Stimulated activated naive CD8-positive, alpha-beta T cell treated with anti-CD3 and anti-CD28 coated beads, Interleukin-15, Interleukin-2, amounts not matched to agents 100 ng/mL and 50 ng/mL, for 24 hours (primary cell): ENCODE data around the gene PLK5.
"Not testable (repeated sequence)": the region's sequence is repeated elsewhere in the genome, so short reads cannot be mapped to it uniquely, and the experiment has no call there.

Experiments
- H3K27ac Mint-ChIP-seq: one replicate; pipeline ENCODE4 v1.8.0; 2021; ENCODE audit warnings: mild to moderate bottlenecking, mixed read lengths
- H3K27me3 Mint-ChIP-seq: one replicate; pipeline ENCODE4 v1.8.0; 2021; ENCODE audit warnings: mixed read lengths
- H3K36me3 Mint-ChIP-seq: one replicate; pipeline ENCODE4 v1.8.0; 2021; ENCODE audit warnings: low read depth, mixed read lengths
- H3K4me1 Mint-ChIP-seq: one replicate; pipeline ENCODE4 v1.8.0; 2021; ENCODE audit warnings: low read depth, mixed read lengths
- H3K4me3 Mint-ChIP-seq: one replicate; pipeline ENCODE4 v1.8.0; 2021; ENCODE audit warnings: mild to moderate bottlenecking, mixed read lengths
- H3K9me3 Mint-ChIP-seq: one replicate; pipeline ENCODE4 v1.8.0; 2021; ENCODE audit warnings: mixed read lengths

PLK5 gene

DNA sequence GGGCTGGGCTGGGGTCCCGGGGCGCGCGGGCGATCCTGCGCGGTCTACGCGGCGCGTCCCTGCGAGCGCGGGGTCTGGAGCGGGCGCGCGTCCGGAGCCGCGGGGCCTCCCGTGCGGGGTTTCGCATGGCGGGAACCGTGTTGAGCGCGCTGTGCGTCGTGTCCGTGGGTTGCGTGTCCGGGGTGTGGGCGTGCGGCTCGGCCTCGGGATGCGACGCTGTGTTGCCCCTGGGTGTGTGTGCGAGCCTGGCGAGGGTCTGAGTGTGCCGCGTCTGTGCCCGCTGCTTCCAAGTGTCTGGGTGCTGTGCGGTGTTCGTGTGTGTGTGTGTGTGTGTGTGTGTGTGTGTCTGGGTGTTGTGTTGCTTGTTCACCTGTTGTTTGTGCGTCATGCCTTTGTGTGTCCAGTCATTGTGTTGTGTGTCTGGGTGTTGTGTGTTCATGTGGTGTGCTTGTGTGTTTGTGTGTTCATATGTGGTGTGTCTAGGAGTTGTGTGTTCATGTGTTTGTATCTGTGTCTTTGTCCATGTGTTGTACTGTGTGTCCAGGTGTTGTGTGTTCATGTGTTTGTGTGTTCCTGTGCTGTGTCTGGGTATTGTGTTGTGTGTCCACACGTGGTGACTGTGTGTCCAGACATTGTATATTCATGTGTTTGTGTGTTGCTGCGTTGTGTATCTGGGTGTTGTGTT, 552 bp downstream of the PLK5 start:
- H3K27ac Mint-ChIP-seq, result no peak overlapping the region
- H3K36me3 Mint-ChIP-seq, result no peaks in the 10 kb centered on the region
- peaks cover 36% of the 10 kb centered on the region for H3K27me3 Mint-ChIP-seq
- H3K4me1 Mint-ChIP-seq, result peaks cover 6% of the 10 kb centered on the region
- no peaks in the 10 kb centered on the region for H3K9me3 Mint-ChIP-seq
- H3K4me3 Mint-ChIP-seq, result no peak overlapping the region

DNA sequence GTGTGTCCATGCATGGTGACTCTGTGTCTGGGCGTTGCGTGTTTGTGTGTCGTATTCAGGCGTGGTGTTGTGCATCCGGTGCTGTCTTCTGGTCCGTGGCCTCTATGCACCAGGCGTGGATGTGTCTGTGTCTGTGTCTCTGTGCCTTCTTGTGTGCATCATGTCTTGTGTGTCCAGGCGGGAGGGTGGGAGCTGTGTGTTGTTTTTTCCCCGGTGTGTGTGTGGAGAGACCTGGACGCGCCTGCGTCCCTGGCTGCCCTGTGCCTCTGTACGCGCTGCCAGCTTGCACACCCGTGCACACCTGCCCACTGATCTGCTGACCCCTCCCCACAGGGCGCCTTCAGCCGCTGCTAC, 1.1 kb downstream of the PLK5 start:
- H3K4me3 Mint-ChIP-seq, result no peak overlapping the region

GRCh38 chr19:1525343-1525742, 1.5 kb downstream of the PLK5 start:
- H3K4me1 Mint-ChIP-seq, result peaks cover 6% of the 10 kb centered on the region
- no peaks in the 10 kb centered on the region for H3K9me3 Mint-ChIP-seq
- H3K4me3 Mint-ChIP-seq, result no peak overlapping the region
- peaks cover 40% of the 10 kb centered on the region for H3K27me3 Mint-ChIP-seq
- no peaks in the 10 kb centered on the region for H3K36me3 Mint-ChIP-seq
- no peak overlapping the region for H3K27ac Mint-ChIP-seq

More for the DNA sequence above, 1.1 kb downstream of the PLK5 start:
- H3K9me3 Mint-ChIP-seq, result no peaks in the 10 kb centered on the region
- H3K4me1 Mint-ChIP-seq, result peaks cover 6% of the 10 kb centered on the region
- no peak overlapping the region for H3K27ac Mint-ChIP-seq
- peaks cover 37% of the 10 kb centered on the region for H3K27me3 Mint-ChIP-seq
- no peaks in the 10 kb centered on the region for H3K36me3 Mint-ChIP-seq

GRCh38 chr19:1526066-1526778, 2.3 kb downstream of the PLK5 start:
- peaks cover 40% of the 10 kb centered on the region for H3K27me3 Mint-ChIP-seq
- no peak overlapping the region for H3K4me3 Mint-ChIP-seq
- H3K9me3 Mint-ChIP-seq, result no peaks in the 10 kb centered on the region
- H3K27ac Mint-ChIP-seq, result no peak overlapping the region
- H3K36me3 Mint-ChIP-seq, result no peaks in the 10 kb centered on the region
- H3K4me1 Mint-ChIP-seq, result peaks cover 6% of the 10 kb centered on the region

DNA sequence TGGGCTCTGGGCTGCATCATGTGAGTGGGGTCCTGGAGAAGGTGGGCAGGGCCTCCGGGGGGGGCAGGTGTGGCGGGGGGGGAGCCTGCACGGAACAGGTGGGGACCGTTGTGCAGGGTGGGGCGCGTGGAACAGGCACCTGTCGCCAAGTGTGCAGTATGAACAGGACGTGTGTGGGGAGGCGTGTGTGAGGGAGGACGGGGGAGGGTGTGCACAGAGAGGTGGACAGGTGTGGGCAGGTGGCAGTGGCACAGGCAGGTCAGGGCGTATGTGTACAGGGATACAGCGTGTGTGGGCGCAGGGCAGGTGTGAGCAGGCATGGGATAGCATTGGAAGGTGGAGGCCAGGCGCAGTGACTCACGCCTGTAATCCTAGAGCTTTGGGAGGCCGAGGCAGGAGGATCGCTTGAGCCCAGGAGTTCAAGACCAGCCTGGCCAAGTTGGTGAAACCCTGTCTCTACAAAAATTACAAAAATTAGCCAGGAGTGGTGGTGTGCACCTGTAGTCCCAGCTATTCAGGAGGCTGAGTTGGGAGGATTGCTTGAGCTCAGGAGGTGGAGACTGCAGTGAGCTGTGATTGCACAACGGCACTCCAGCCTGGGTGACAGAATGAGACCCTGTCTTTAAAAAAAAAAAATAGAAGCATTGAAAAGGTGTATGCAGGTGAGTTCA, 3.2 kb downstream of the PLK5 start:
- Mint-ChIP-seq H3K4me3 (no peak overlapping the region), H3K27ac (no peak overlapping the region), H3K9me3 (no peaks in the 10 kb centered on the region), H3K27me3 (peaks cover 42% of the 10 kb centered on the region), H3K36me3 (no peaks in the 10 kb centered on the region), H3K4me1 (peaks cover 6% of the 10 kb centered on the region)

DNA sequence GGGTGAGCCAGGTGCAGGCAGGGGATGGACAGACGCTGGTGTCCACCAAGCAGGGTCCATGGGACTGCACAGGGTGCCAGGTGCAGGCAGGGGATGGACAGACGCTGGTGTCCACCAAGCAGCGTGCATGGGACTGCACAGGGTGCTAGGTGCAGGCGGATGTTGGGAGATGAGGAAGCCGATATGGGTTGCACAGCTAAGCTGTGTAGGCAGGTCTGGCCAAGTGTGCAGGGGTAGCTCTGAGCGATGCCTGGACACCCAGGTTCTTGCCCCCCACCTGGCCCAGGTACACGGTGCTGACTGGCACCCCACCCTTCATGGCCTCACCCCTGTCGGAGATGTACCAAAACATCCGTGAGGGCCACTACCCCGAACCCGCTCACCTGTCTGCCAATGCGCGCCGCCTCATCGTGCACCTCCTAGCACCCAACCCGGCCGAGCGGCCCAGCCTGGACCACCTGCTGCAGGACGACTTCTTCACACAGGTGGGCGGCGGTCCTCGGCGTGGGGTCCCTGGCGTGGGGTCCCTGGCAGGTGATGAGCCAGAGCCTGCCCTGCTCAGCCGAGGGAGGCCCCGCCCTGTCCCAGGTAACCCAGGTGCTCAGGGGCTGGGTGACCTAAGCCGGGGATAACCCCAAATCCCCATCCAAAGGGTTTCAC, 3.9 kb downstream of the PLK5 start:
- Mint-ChIP-seq H3K27ac (no peak overlapping the region), H3K36me3 (no peaks in the 10 kb centered on the region), H3K4me3 (no peak overlapping the region), H3K9me3 (no peaks in the 10 kb centered on the region), H3K4me1 (peaks cover 6% of the 10 kb centered on the region), H3K27me3 (peaks cover 41% of the 10 kb centered on the region)

DNA sequence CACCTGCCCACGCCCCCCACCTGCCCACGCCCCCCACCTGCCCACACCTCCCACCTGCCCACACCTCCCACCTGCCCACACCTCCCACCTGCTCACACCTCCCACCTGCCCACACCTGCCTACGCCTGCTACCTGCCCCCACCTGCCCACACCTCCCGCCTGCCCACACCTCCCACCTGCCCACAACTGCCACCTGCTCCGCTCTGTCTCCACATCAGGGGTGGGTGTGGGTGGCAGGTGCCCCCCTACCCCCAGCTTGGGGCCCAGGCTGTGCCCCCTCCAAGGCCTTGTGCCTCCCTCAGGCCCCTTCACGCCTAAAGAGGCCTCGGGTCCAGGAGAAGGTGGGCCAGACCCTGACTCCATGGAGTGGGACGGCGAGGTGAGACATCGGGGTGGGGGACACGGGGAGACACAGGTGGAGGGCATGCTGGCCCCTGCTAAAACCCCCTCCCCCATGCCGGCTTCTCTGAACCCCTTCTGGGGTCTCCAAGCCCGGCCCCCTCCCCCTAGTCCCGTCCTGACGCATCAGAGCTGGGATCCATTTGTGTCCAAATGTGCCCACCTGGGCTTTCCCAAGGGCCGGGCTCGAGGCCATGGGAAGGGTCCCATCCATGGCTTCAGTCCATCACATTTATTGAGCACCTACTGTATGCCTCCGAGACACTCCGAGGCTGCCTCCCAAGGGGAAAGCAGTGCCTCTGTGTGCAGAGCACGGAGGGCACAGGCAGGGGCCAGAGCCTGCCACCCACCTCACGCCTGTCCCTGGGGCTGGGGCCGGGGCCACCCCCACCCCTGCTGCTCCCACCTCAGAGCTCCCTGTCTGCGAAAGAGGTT, 4.9 kb downstream of the PLK5 start:
- no peak overlapping the region for H3K4me3 Mint-ChIP-seq
- no peaks in the 10 kb centered on the region for H3K9me3 Mint-ChIP-seq
- H3K36me3 Mint-ChIP-seq, result no peaks in the 10 kb centered on the region
- no peak overlapping the region for H3K27ac Mint-ChIP-seq
- peaks cover 37% of the 10 kb centered on the region for H3K27me3 Mint-ChIP-seq
- H3K4me1 Mint-ChIP-seq, result peaks cover 6% of the 10 kb centered on the region

GRCh38 chr19:1529430-1529816, 5.5 kb downstream of the PLK5 start:
- no peaks in the 10 kb centered on the region for H3K36me3 Mint-ChIP-seq

DNA sequence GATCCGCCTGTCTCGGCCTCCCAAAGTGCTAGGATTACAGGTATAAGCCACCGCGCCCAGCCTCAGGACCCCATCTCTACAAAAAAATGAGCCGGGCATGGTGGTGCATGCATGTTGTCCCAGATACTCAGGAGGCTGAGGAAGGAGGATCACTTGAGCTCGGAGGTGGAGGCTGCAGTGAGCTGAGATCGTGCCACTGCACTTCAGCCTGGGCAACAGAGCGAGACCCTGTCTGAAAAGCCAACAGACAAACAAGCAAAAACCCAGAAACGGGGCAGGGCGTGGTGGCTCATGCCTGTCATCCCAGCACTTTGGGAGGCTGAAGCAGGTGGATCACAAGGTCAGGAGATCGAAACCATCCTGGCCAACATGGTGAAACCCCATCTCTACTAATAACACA, 7.0 kb downstream of the PLK5 start:
- H3K27me3 Mint-ChIP-seq, result peaks cover 29% of the 10 kb centered on the region
- H3K9me3 Mint-ChIP-seq, H3K4me3 Mint-ChIP-seq, H3K36me3 Mint-ChIP-seq, H3K27ac Mint-ChIP-seq, H3K4me1 Mint-ChIP-seq: not testable (repeated sequence)

More at GRCh38 chr19:1529430-1529816, 5.5 kb downstream of the PLK5 start:
- Mint-ChIP-seq H3K27me3 (peaks cover 35% of the 10 kb centered on the region), H3K27ac (no peak overlapping the region), H3K9me3 (no peaks in the 10 kb centered on the region), H3K4me1 (peaks cover 5% of the 10 kb centered on the region), H3K4me3 (no peak overlapping the region)

DNA sequence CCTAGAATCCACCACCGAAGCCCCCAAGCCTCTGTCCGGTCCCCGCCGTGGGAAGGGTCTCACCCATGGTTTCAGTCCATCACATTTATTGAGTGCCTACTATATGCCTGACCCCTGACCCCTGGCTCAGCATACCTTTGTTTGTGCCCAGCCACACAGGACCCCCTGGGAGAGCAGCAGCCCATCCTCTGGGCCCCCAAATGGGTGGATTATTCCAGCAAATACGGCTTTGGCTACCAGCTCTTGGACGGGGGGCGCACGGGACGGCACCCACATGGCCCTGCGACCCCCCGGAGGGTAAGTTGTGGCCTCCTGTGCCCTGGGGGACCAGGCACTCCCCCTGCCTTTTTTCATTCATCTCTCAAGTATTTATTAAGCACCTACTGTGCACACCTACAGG, 7.7 kb downstream of the PLK5 start:
- Mint-ChIP-seq H3K27ac (no peak overlapping the region), H3K27me3 (peaks cover 23% of the 10 kb centered on the region), H3K36me3 (no peaks in the 10 kb centered on the region), H3K4me3 (no peak overlapping the region), H3K9me3 (no peaks in the 10 kb centered on the region), H3K4me1 (no peaks in the 10 kb centered on the region)

- Mint-ChIP-seq H3K27me3 (peaks cover 23% of the 10 kb centered on the region), H3K36me3 (no peaks in the 10 kb centered on the region), H3K4me1 (no peaks in the 10 kb centered on the region), H3K27ac (no peak overlapping the region), H3K9me3 (no peaks in the 10 kb centered on the region), H3K4me3 (no peak overlapping the region)
Observed at GRCh38 chr19:1532003-1532402, 8.1 kb downstream of the PLK5 start.

DNA sequence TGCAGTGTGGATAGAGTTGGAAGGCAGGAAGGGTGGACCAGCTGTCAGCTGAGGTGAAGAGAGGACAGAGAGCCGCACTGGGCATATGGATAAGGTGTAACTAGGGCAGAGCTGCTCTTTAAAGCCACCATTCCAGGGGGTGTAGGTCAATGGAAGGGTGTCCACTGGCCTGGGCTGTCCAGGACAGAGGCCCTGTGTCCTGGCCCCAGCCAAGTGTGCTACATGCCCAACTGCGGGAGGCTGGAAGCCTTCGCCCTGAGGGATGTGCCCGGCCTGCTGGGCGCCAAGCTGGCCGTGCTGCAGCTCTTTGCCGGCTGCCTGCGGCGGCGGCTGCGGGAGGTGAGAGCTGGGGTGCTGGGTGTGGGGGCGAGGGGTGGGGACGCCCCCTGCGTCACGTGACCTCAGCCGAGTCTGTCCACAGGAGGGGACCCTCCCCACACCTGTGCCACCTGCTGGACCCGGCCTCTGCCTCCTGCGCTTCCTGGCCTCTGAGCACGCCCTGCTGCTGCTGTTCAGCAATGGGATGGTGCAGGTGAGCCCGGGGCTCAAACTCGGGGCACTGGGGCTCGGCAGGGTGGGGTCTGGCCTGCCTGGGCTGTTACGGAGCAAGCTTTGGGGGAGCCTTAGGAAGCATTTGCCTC, 9.8 kb downstream of the PLK5 start:
- Mint-ChIP-seq H3K27ac (no peak overlapping the region), H3K4me3 (no peak overlapping the region), H3K4me1 (no peaks in the 10 kb centered on the region), H3K9me3 (no peaks in the 10 kb centered on the region), H3K36me3 (no peaks in the 10 kb centered on the region), H3K27me3 (peaks cover 16% of the 10 kb centered on the region)

DNA sequence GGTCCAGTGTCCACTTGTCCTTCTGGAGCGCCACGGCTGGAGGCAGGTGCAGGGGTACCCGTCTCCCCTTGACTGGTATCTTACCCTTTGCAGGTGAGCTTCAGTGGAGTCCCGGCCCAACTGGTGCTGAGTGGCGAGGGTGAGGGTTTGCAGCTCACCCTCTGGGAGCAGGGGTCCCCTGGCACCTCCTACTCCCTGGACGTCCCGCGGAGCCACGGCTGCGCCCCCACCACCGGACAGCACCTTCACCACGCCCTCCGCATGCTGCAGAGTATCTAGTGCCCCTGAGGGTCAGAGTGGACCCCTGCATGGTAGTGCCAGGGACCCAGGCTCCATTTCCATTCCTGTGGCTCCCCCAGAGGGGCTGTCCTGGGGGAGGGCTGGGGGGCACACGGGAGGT, 11.1 kb downstream of the PLK5 start:
- Mint-ChIP-seq H3K9me3 (no peaks in the 10 kb centered on the region), H3K36me3 (no peaks in the 10 kb centered on the region), H3K27me3 (peaks cover 15% of the 10 kb centered on the region), H3K4me1 (no peaks in the 10 kb centered on the region), H3K27ac (no peak overlapping the region), H3K4me3 (no peak overlapping the region)

GRCh38 chr19:1535699-1536098, 11.8 kb downstream of the PLK5 start:
- H3K4me1 Mint-ChIP-seq, H3K36me3 Mint-ChIP-seq, H3K4me3 Mint-ChIP-seq, H3K9me3 Mint-ChIP-seq, H3K27ac Mint-ChIP-seq: not testable (repeated sequence)
- H3K27me3 Mint-ChIP-seq, result peaks cover 18% of the 10 kb centered on the region
